Measurements from ENCODE around the gene KRT72.
A peak's percentile ranks its signal among the peaks of the same experiment; 100 is the strongest.

Gene KRT72

DNA sequence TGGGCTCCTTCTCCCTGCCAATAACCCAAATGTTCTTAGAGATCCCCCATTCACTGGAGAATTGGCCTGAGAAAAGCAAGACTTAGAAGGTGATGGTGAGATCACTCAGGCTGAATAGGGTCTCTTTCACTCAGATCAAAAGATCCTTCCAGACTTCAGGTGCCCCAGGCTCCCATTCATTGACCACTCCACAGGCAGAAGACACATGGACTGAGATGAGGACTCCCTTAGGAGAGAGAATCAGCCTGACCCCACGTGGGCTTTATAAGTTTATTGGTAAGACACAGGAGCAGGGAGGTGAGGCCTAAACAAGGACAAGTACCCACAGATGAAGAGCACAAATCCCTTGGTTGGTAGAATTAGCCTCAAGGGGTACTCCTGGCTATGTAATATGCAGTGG, 6.1 kb upstream of the KRT72 start:
- no peak for DNase-seq (ENCODE audit: low read depth)
- TF ChIP-seq, protein P1, sequence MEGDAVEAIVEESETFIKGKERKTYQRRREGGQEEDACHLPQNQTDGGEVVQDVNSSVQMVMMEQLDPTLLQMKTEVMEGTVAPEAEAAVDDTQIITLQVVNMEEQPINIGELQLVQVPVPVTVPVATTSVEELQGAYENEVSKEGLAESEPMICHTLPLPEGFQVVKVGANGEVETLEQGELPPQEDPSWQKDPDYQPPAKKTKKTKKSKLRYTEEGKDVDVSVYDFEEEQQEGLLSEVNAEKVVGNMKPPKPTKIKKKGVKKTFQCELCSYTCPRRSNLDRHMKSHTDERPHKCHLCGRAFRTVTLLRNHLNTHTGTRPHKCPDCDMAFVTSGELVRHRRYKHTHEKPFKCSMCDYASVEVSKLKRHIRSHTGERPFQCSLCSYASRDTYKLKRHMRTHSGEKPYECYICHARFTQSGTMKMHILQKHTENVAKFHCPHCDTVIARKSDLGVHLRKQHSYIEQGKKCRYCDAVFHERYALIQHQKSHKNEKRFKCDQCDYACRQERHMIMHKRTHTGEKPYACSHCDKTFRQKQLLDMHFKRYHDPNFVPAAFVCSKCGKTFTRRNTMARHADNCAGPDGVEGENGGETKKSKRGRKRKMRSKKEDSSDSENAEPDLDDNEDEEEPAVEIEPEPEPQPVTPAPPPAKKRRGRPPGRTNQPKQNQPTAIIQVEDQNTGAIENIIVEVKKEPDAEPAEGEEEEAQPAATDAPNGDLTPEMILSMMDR (conservative IDR thresholded peaks at IDR 0.05; ENCODE audit: low read length) = no peak
- H3K4me3 ChIP-seq (ENCODE audit: low read length) = no peak overlapping the region

GRCh38 chr12:52606581-52607218, 5.4 kb upstream of the KRT72 start:
- TF ChIP-seq, protein P1 (conservative IDR thresholded peaks at IDR 0.05; ENCODE audit: low read length) = no peak
- no peak for DNase-seq (ENCODE audit: low read depth)
- no peak overlapping the region for H3K4me3 ChIP-seq (ENCODE audit: low read length)

DNA sequence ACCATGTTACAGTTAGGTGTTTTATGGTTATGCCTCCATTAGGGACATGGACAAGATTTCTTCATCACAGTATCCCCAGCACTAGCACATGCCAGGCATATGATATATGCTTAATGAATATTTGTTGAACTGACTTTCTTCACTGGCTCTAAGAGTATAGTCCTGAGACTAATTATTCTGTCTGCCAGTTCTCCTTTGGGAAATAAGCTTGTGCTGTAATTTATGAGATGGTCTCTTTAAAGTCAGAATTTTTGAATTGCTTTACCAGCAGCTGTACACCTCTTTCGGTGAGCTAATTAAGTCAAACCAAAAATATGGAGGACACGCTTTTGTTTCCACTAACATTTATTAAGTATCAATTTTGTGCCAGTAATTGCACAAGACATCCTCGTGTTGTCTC, 4.8 kb upstream of the KRT72 start:
- DNase-seq (ENCODE audit: low read depth) = no peak
- H3K4me3 ChIP-seq (ENCODE audit: low read length) = no peak overlapping the region
- TF ChIP-seq, protein P1 (conservative IDR thresholded peaks at IDR 0.05; ENCODE audit: low read length) = no peak

DNA sequence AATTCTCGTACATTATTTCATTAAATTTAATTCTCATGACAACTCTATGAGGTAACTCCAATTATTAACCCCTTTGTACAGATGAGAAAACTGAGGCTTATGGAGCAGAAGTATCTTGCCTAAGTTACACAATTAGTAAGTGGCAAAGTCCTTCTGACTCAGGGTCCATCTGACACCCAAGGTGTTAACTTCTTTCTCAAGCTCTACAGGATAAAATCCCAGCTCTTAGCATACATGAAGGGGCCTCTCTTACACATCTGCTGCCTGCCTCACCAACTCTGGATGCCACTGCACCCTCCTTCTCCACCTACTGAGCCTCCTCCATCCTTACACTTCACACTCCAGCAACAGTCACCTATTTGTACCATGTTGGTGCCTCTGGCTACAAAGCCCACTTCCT, 4.3 kb upstream of the KRT72 start:
- no peak overlapping the region for H3K4me3 ChIP-seq (ENCODE audit: low read length)
- TF ChIP-seq, protein P1 (conservative IDR thresholded peaks at IDR 0.05; ENCODE audit: low read length) = no peak
- DNase-seq (ENCODE audit: low read depth) = no peak

DNA sequence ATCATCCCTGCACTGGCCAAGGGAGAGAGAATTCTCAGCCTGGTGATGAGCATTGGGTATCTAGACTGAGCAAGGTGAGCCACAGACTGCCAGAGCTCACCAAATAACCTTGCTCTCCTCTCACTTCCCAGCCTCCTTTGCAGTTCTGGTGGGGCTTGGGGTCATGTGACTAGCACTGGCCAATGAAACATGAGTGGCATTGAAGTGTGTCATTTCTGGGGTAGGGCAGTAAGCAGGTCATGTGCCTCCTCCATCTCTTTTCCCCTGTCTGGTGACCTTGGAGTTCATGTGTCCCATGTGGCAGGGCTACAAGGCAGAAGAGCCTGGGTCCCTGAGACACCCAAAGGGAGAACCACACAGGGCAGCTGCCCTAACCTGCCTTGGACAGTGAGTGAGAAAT, 3.6 kb upstream of the KRT72 start:
- TF ChIP-seq, protein P1 (conservative IDR thresholded peaks at IDR 0.05; ENCODE audit: low read length) = no peak
- H3K4me3 ChIP-seq (ENCODE audit: low read length) = no peak overlapping the region
- DNase-seq (ENCODE audit: low read depth) = no peak

DNA sequence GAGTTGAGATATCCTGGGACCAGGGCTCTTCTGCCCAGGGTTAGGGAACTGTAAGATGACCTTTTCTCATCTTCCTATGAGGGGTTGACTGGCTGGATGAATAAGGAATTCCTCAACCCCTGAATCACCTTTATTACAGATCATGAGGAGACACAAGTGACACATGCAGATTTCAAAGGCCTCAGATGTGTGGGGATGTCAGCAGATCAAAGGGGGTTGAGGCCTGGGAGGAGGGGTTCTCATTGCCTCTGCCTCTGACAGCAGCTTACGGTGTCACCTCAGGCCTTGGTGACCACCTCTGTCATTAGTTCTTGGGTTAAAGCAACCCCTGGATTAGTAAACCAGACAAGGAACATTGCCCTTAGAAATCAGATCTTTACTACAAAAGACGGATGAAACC, 2.1 kb upstream of the KRT72 start:
- TF ChIP-seq, protein P1 (conservative IDR thresholded peaks at IDR 0.05; ENCODE audit: low read length) = no peak
- peak; percentile 2 for DNase-seq (ENCODE audit: low read depth)
- no peak overlapping the region for H3K4me3 ChIP-seq (ENCODE audit: low read length)

GRCh38 chr12:52602552-52602951, 1.3 kb upstream of the KRT72 start:
- TF ChIP-seq, protein P1 (conservative IDR thresholded peaks at IDR 0.05; ENCODE audit: low read length) = no peak
- no peak for DNase-seq (ENCODE audit: low read depth)
- H3K4me3 ChIP-seq (ENCODE audit: low read length) = no peak overlapping the region

All from AG10803 (cell line).